Urinary bladder (tissue), 4 donors: Measurements from ENCODE around the gene MYO18A. TPM values are rescaled to one million over a fixed set of nuclear protein-coding genes. Genes with fewer than 3 reads are reported as not detected.

Experiments used
- DNase-seq: peaks from one replicate; pipeline ENCODE4 v3.0.0-alpha.2; 2015; ENCODE audit errors: extremely low spot score
- H3K27ac ChIP-seq: one replicate; pipeline ENCODE4 v1.5.1; 2013; ENCODE audit warnings: low read depth, mild to moderate bottlenecking, moderate library complexity
- H3K36me3 ChIP-seq: one replicate; pipeline ENCODE4 v1.6.1; 2013; ENCODE audit warnings: mild to moderate bottlenecking, moderate library complexity; ENCODE audit not compliant: insufficient read depth
- H3K4me1 ChIP-seq: one replicate; pipeline ENCODE4 v1.6.1; 2013; ENCODE audit warnings: mild to moderate bottlenecking, moderate library complexity; ENCODE audit not compliant: insufficient read depth
- H3K4me3 ChIP-seq: one replicate; pipeline ENCODE4 v1.5.1; 2013; ENCODE audit warnings: low read depth, low read length
- WGBS: extraction: QIAGEN DNeasy Blood & Tissue Kit; methylation state at CpG from one replicate; pipeline ENCODE4 v1.1.7; 2013; 5-methylcytosine and 5-hydroxymethylcytosine counted together
- polyA plus RNA-seq: library from polyadenylated mRNA; stranded (reverse); fragments of 200-250 nt; gene quantifications from one replicate; pipeline ENCODE4 v1.2.3, GENCODE V29; 2013
- total RNA-seq: library from RNA; depleted of rRNA; stranded (reverse); fragments of >200 nt; gene quantifications from one replicate; pipeline ENCODE4 v1.2.3, GENCODE V29; 2014
- donor health status: healthy with polysubstance abuse.
- donor health status: healthy.

MYO18A gene
- total and polyA plus RNA-seq, 2 donors: 30.6 to 33.8 TPM

GRCh38 chr17:29168079-29168758, 12.0 kb downstream of the MYO18A start:
- Histone ChIP-seq H3K36me3 (no peaks in the 10 kb centered on the region), H3K4me3 (no peak overlapping the region), H3K4me1 (no peaks in the 10 kb centered on the region), H3K27ac (no peak overlapping the region)
- DNase-seq: no peak
- 63% methylated on average over 3 of the region's 3 CpGs for WGBS

GRCh38 chr17:29167393-29168078, 12.7 kb downstream of the MYO18A start:
- Histone ChIP-seq H3K36me3 (no peaks in the 10 kb centered on the region), H3K27ac (no peak overlapping the region), H3K4me3 (no peak overlapping the region), H3K4me1 (no peaks in the 10 kb centered on the region)
- WGBS: 86% methylated on average over 4 of the region's 4 CpGs
- DNase-seq: no peak

- WGBS: 96% methylated on average over 21 of the region's 21 CpGs
- Histone ChIP-seq H3K4me1 (no peaks in the 10 kb centered on the region), H3K36me3 (no peaks in the 10 kb centered on the region), H3K27ac (no peak overlapping the region), H3K4me3 (no peak overlapping the region)
- DNase-seq: no peak
Observed at GRCh38 chr17:29166507-29166887, 13.7 kb downstream of the MYO18A start.

GRCh38 chr17:29165800-29166506, 14.2 kb downstream of the MYO18A start:
- 94% methylated on average over 32 of the region's 32 CpGs for WGBS
- Histone ChIP-seq H3K36me3 (no peaks in the 10 kb centered on the region), H3K27ac (no peak overlapping the region), H3K4me1 (no peaks in the 10 kb centered on the region), H3K4me3 (no peak overlapping the region)
- no peak for DNase-seq

GRCh38 chr17:29165261-29165660, 14.9 kb downstream of the MYO18A start:
- WGBS: 84% methylated on average over 3 of the region's 3 CpGs

GRCh38 chr17:29163563-29163962, 16.6 kb downstream of the MYO18A start:
- 73% methylated on average over 3 of the region's 3 CpGs for WGBS
- Histone ChIP-seq H3K4me1 (no peaks in the 10 kb centered on the region), H3K27ac (no peak overlapping the region), H3K4me3 (no peak overlapping the region), H3K36me3 (no peaks in the 10 kb centered on the region)
- no peak for DNase-seq

More at GRCh38 chr17:29165261-29165660, 14.9 kb downstream of the MYO18A start:
- no peaks in the 10 kb centered on the region for H3K4me1 ChIP-seq
- DNase-seq: no peak
- H3K4me3 ChIP-seq: no peak overlapping the region
- H3K27ac ChIP-seq: no peak overlapping the region
- no peaks in the 10 kb centered on the region for H3K36me3 ChIP-seq

GRCh38 chr17:29162909-29163341, 17.3 kb downstream of the MYO18A start:
- DNase-seq: no peak
- Histone ChIP-seq H3K27ac (no peak overlapping the region), H3K4me1 (peaks cover 3% of the 10 kb centered on the region), H3K36me3 (no peaks in the 10 kb centered on the region), H3K4me3 (no peak overlapping the region)
- 49% methylated on average over 6 of the region's 6 CpGs for WGBS

- H3K4me1 ChIP-seq: peaks cover 3% of the 10 kb centered on the region
- WGBS: 95% methylated on average over 11 of the region's 11 CpGs
- DNase-seq: no peak
- no peak overlapping the region for H3K4me3 ChIP-seq
- H3K27ac ChIP-seq: no peak overlapping the region
- H3K36me3 ChIP-seq: no peaks in the 10 kb centered on the region
Observed at GRCh38 chr17:29162082-29162908, 17.9 kb downstream of the MYO18A start.

- 60% methylated on average over 2 of the region's 2 CpGs for WGBS
- Histone ChIP-seq H3K4me1 (peaks cover 3% of the 10 kb centered on the region), H3K27ac (no peak overlapping the region), H3K4me3 (no peak overlapping the region), H3K36me3 (no peaks in the 10 kb centered on the region)
- no peak for DNase-seq
Observed at GRCh38 chr17:29160253-29160652, 19.9 kb downstream of the MYO18A start.

- H3K36me3 ChIP-seq: no peaks in the 10 kb centered on the region
- no peak for DNase-seq
- no peak overlapping the region for H3K27ac ChIP-seq
- 58% methylated on average over 3 of the region's 3 CpGs for WGBS
- no peak overlapping the region for H3K4me3 ChIP-seq
- H3K4me1 ChIP-seq: peaks cover 3% of the 10 kb centered on the region
Observed at GRCh38 chr17:29159306-29159860, 20.8 kb downstream of the MYO18A start.

- peaks cover 3% of the 10 kb centered on the region for H3K4me1 ChIP-seq
- no peaks in the 10 kb centered on the region for H3K36me3 ChIP-seq
- no peak overlapping the region for H3K27ac ChIP-seq
- WGBS: 61% methylated on average over 13 of the region's 13 CpGs
- DNase-seq: no peak
- no peak overlapping the region for H3K4me3 ChIP-seq
Observed at GRCh38 chr17:29158488-29159275, 21.5 kb downstream of the MYO18A start.

GRCh38 chr17:29158096-29158487, 22.1 kb downstream of the MYO18A start:
- Histone ChIP-seq H3K4me1 (peaks cover 3% of the 10 kb centered on the region), H3K27ac (no peak overlapping the region), H3K4me3 (no peak overlapping the region), H3K36me3 (no peaks in the 10 kb centered on the region)
- no peak for DNase-seq
- WGBS: 73% methylated on average over 11 of the region's 11 CpGs
